NB4 (cell line): ENCODE results near the gene CBFA2T3.

Source experiments
- DNase-seq: peaks from one replicate; pipeline ENCODE4 v3.0.0; 2010; ENCODE audit warnings: low read depth
- H3K4me3 ChIP-seq: one replicate; pipeline ENCODE4 v1.5.1; 2011; ENCODE audit warnings: mild to moderate bottlenecking, low read depth, low read length, moderate library complexity
- MYC ChIP-seq: IDR thresholded peaks from 2 replicates; pipeline ENCODE4 v1.6.1; 2011; ENCODE audit warnings: low read depth, low read length
- POLR2A ChIP-seq: IDR thresholded peaks from 2 replicates; pipeline ENCODE4 v1.6.1; 2011; ENCODE audit warnings: mild to moderate bottlenecking; ENCODE audit not compliant: insufficient read length; ENCODE audit errors: extremely low read depth
- TF ChIP-seq, protein P1 (sequence below): IDR thresholded peaks from 2 replicates; pipeline ENCODE4 v1.6.1; 2011; ENCODE audit warnings: low read depth, low read length
- TF ChIP-seq, protein P2 (sequence below): IDR thresholded peaks from one replicate; pipeline ENCODE4 v1.5.1; 2012; ENCODE audit warnings: low read depth, low read length

Gene CBFA2T3

DNA sequence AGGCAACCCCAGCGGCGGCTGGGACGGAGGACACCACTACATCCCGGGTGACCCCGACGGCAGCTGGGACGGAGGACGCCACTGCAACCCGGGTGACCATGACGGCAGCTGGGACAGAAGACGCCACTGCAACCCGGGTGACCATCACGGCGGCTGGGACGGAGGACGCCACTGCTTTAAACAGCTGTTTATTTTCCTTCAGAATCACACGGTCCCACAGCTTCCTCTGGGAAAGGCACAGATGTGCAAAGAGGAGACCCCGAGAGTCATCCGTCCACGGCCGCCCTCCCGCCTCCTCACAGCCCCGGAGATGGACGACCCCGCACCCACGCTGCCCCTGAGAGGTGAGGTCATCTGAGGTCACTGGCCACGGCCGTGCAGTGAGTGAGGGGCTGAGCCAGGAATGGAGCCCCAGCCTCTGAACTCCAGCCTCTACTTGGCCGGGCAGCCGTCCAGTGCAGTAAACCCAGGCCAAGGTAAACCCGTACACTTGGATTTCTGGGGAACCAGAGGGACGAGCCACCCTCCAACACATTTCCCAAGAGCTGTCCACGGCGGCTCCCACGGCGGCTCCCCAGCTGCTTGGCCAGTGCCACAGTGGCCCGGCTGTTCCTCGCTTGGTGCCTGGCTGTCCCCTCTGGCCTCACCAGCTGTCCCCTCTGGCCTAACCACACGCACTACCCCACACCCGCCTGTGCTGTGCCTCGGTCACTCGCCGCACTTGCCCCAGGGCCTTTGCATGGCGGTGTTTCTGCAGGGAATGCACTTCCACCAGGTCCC, 67.4 kb downstream of the CBFA2T3 start:
- H3K4me3 ChIP-seq, result no peak overlapping the region
- DNase-seq, result no peak
- TF ChIP-seq, protein P1, sequence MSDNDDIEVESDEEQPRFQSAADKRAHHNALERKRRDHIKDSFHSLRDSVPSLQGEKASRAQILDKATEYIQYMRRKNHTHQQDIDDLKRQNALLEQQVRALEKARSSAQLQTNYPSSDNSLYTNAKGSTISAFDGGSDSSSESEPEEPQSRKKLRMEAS, result no peak

DNA sequence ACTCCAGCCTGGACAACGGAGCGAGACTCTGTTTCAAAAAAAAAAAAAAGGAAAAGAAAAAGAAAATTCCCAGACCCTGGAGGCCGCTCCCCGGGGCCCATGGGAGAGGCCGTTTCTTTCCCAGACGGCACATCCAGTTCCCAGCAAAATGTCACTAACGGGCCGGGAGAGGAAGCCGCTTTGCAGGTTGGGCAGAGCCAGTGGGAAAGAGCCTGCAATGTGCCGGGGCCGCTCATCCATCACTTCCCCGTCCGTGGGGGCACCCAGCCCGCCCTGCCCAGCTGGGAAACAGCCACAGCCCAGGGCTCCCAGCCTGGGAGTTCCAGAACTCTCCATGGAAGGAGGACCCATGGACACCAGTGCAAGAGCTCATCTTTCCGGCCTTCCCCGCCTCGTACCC, 68.7 kb downstream of the CBFA2T3 start:
- DNase-seq, result no peak
- TF ChIP-seq, protein P2, sequence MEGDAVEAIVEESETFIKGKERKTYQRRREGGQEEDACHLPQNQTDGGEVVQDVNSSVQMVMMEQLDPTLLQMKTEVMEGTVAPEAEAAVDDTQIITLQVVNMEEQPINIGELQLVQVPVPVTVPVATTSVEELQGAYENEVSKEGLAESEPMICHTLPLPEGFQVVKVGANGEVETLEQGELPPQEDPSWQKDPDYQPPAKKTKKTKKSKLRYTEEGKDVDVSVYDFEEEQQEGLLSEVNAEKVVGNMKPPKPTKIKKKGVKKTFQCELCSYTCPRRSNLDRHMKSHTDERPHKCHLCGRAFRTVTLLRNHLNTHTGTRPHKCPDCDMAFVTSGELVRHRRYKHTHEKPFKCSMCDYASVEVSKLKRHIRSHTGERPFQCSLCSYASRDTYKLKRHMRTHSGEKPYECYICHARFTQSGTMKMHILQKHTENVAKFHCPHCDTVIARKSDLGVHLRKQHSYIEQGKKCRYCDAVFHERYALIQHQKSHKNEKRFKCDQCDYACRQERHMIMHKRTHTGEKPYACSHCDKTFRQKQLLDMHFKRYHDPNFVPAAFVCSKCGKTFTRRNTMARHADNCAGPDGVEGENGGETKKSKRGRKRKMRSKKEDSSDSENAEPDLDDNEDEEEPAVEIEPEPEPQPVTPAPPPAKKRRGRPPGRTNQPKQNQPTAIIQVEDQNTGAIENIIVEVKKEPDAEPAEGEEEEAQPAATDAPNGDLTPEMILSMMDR, result no peak
- TF ChIP-seq POLR2A (no peak), MYC (no peak)
- TF ChIP-seq, protein P1, result no peak
- no peak overlapping the region for H3K4me3 ChIP-seq

DNA sequence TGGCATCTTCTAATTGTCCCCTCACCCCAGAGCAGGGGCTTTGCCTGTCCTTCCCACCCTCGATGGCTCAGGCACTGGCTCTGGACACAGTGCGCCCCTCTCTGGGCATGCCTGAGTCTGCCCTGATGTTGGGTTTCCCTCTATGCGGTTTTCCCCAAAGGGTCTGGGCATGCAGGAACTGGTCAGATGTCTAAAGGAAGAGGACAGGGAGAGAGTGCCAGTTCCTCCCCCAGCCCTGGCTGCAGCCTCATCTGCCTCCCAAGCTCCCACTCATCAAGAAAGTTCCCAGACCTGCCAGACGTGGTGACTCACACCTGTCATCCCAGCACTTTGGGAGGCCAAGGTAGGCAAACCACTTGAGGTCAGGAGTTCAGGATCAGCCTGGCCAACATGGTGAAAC, 69.2 kb downstream of the CBFA2T3 start:
- no peak for DNase-seq
- no peak overlapping the region for H3K4me3 ChIP-seq
- TF ChIP-seq POLR2A (no peak), MYC (no peak)
- TF ChIP-seq, protein P2, result no peak

DNA sequence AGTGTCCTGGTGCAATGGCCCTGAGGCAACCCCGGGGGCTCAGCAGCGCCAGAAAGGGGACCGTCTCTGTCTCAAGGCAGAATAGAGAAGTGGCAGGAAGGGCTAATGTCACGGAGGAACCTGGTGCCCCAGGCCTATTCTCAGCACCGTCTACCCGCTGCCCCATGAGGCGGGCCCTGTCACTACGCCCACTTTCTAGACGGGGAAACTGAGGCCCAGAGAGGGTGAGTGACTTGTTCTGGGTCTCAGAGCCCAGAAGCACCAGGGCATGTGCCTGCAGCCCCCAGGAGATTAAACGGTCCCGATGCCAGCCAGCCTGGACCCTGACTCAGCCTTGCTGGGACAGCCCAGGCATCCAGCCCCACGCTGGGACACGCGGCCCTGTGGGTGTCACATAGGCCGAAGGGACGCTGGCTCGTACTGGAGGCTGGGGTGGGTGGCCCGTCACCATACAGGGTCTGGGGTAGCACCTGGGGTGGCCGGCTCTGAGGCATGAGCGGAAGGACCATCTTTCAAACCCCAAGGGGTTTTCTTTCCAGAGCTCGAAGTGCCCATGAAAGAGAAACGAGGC, 70.4 kb downstream of the CBFA2T3 start:
- TF ChIP-seq, protein P1, result no peak
- TF ChIP-seq, protein P2, result no peak
- TF ChIP-seq POLR2A (no peak), MYC (no peak)
- H3K4me3 ChIP-seq, result no peak overlapping the region
- no peak for DNase-seq

DNA sequence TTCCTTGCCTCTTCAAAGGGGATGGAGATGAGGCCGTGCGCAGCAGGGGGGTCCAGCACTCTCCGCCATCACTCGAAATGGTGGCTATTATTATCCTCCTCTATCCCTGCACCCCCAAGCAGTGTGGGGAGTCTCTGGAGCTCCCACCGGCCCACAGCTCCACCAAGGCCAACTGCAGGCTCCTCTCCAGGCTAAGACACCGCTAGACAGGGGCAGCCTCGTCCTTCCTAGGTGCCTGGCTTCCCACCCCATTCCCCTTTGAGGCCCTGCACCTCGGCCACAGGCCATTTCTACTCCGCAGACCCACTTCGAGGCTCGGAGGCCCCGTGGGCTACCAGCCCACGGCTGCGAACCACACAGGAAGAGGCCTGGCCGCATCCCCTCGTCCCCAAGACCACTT, 71.0 kb downstream of the CBFA2T3 start:
- H3K4me3 ChIP-seq, result no peak overlapping the region
- TF ChIP-seq, protein P1, result no peak
- TF ChIP-seq, protein P2, result no peak
- TF ChIP-seq MYC (no peak), POLR2A (no peak)
- DNase-seq, result no peak

DNA sequence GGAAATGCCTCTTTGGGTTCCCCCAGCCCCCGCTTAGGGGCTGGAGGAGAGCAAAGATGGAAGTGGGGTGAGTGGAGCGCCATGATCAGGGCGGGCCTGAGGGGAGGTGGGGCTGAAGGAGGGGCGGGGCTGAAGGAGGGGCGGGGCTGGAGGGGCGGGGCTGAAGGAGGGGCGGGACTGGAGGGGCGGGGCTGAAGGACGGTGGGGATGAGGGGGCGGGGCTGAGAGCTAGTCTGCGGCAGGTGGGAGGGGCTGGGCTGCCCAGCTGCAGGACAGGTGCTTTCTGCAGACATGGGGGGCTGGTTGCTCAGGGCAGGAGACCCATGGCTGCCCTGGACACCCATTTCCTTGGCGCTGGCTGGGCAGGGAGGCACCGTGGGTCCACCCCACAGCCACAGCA, 71.4 kb downstream of the CBFA2T3 start:
- H3K4me3 ChIP-seq, result no peak overlapping the region
- TF ChIP-seq, protein P2, result no peak
- no peak for TF ChIP-seq MYC
- peak; percentile 47 for DNase-seq
